ENCODE measurements around the gene BIRC7.

The BIRC7 gene

GRCh38 chr20:63284544-63284949, 48.8 kb downstream of the BIRC7 start:
- DNase-seq: no peak

DNA sequence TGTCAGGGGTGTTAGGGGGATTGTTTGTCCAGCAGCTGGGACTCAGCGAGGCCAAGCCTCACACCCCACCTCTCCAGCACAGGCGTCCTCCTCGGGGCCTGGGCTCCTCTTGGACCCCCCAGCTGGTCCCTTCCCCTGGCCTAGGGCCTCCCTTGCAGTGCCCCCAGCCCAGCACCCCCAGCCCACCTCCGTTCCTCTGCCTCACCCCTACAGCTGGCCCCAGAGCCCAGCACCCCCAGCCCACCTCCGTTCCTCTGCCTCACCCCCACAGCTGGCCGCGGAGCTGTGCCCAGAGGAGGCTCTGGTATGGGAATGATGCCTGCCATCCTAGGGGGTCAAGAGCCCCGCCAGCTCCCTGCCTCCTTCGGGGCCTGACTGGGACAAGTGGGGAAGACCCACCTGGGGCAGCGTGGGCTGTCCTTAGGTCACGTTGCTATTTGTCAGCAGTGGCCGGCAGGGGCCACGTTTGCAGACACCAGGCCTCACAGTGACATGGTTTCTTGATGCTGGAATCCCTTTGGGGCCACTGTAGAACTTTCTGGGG, 49.3 kb downstream of the BIRC7 start:
- no peak for DNase-seq

- no peak for DNase-seq
Measured at GRCh38 chr20:63285636-63286615, 50.2 kb downstream of the BIRC7 start.

- no peak for DNase-seq
Measured at GRCh38 chr20:63286781-63287696, 51.3 kb downstream of the BIRC7 start.

DNA sequence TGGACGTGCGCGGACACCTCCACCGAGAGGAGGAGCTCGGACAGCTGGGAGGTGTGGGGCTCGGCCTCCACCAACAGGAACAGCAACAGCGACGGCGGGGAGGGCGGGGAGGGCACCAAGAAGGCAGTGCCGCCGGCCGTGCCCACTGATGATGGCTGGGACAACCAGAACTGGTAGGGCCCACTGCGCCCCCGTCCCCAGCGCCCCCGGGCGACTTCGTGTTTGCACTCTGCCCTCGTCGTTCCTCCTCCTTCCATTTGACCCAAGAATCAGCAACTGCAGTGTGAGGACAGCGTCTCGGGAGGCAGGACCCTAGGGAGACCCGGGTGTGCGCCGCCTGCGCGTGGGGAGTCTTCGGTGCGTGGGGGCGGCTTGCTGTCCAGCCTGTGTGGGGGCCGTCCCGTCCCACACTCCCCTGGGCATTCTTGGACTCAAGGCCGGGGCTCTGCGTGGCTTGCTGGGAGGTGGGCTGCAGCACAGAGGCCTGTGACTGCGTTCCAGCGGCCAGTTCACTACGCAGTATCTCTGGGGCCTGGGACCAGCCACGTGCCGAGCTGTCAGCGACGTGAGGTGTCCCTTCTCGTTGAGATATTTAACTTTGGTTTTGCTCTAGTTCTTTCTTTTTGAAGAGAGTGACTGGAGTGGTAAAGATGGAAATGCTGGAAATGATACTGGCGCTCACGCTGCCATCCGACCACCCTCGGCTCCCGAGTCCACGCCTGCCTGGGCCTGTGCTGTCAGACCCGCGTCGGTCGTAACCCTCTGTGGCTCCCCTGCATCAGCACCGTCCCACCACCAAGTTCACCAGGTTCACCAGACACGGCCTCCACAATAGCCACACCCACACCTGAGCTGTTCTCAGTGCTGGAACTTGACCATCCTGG, 52.2 kb downstream of the BIRC7 start:
- DNase-seq: no peak

- no peak for DNase-seq
Measured at GRCh38 chr20:63288581-63289251, 53.0 kb downstream of the BIRC7 start.

GRCh38 chr20:63289311-63290135, 53.8 kb downstream of the BIRC7 start:
- no peak for DNase-seq
